CD4-positive, alpha-beta T cell (primary cell): ENCODE measurements around the gene PRPF40A. TPM values are rescaled to one million over a fixed set of nuclear protein-coding genes. Genes with fewer than 3 reads are reported as not detected.
A peak's percentile ranks its signal among the peaks of the same experiment; 100 is the strongest.

ENCODE experiments used
- ATAC-seq: fragments of 200-7000 bp; cut with Tn5 transposase; one replicate; pipeline ENCODE4 v1.10.0; 2022; ENCODE audit warnings: mild to moderate bottlenecking; ENCODE audit not compliant: poor library complexity
- CTCF ChIA-PET: fragments of 350-600 bp; sonication (Branson Sonifier 250); formaldehyde crosslinking; loops from one replicate; lab custom pipeline; 2021; ENCODE audit warnings: antibody characterized with exemption, inconsistent platforms; lab: Charles Lee
- POLR2A ChIA-PET: fragments of 350-600 bp; sonication (Branson Sonifier 250); formaldehyde crosslinking; loops from one replicate; lab custom pipeline; 2021; ENCODE audit warnings: antibody characterized with exemption, inconsistent platforms; lab: Charles Lee
- DNase-seq, 14 experiments: peaks; one replicate each; pipeline ENCODE4 v3.0.0-alpha.2; 2013 to 2020; ENCODE audit warnings: mixed read lengths in 2 of 14
- H3K27ac ChIP-seq, 2 donors: one replicate each; pipeline versions ENCODE4 v1.5.1 to v1.7.0; 2013; ENCODE audit warnings: low read length in 2 of 2, low read depth in 1 of 2, mild to moderate bottlenecking in 1 of 2
- H3K27me3 ChIP-seq, 2 experiments: 1 replicate in 1 of 2; 2 replicates in 1 of 2; pipeline versions ENCODE4 v1.6.1 to v1.7.0; 2013; ENCODE audit warnings: low read length in 2 of 2, control low read depth in 1 of 2, mild to moderate bottlenecking in 1 of 2, moderate library complexity in 1 of 2; ENCODE audit not compliant: insufficient read depth in 2 of 2, control insufficient read depth in 1 of 2
- H3K36me3 ChIP-seq: one replicate; pipeline ENCODE4 v1.6.1; 2013; ENCODE audit warnings: low read length, control low read depth; ENCODE audit not compliant: insufficient read depth
- H3K4me1 ChIP-seq: one replicate; pipeline ENCODE4 v1.6.1; 2013; ENCODE audit warnings: low read length, control low read depth; ENCODE audit not compliant: insufficient read depth
- H3K4me3 ChIP-seq: one replicate; pipeline ENCODE4 v1.5.1; 2013; ENCODE audit warnings: mild to moderate bottlenecking, low read length, moderate library complexity
- H3K9me3 ChIP-seq, 2 experiments: 1 replicate in 1 of 2; 2 replicates in 1 of 2; pipeline versions ENCODE4 v1.6.1 to v1.7.0; 2013; ENCODE audit warnings: low read length in 2 of 2, mild to moderate bottlenecking in 2 of 2, control low read depth in 1 of 2, moderate library complexity in 1 of 2; ENCODE audit not compliant: control insufficient read depth in 1 of 2, insufficient read depth in 1 of 2
- H3K27ac Mint-ChIP-seq: one replicate; pipeline ENCODE4 v1.8.0; 2020; ENCODE audit warnings: mixed read lengths
- H3K27me3 Mint-ChIP-seq: one replicate; pipeline ENCODE4 v1.8.0; 2021; ENCODE audit warnings: mixed read lengths
- H3K36me3 Mint-ChIP-seq: one replicate; pipeline ENCODE4 v1.8.0; 2021; ENCODE audit warnings: low read depth, mixed read lengths
- H3K4me1 Mint-ChIP-seq: one replicate; pipeline ENCODE4 v1.8.0; 2021; ENCODE audit warnings: low read depth, mixed read lengths
- H3K4me3 Mint-ChIP-seq: one replicate; pipeline ENCODE4 v1.8.0; 2020; ENCODE audit warnings: mild to moderate bottlenecking, mixed read lengths
- H3K9me3 Mint-ChIP-seq: one replicate; pipeline ENCODE4 v1.8.0; 2020; ENCODE audit warnings: mixed read lengths
- CTCF ChIP-seq: fragments of 200-600 bp; IDR thresholded peaks from one replicate; pipeline ENCODE4 v1.8.0; 2022; ENCODE audit warnings: antibody characterized with exemption, mild to moderate bottlenecking
- intact Hi-C, 2 experiments: fragments of 100-400 bp; cut with DNase I in 1 of 2; cut with micrococcal nuclease in 1 of 2; formaldehyde crosslinking; loops; one replicate each; pipeline versions ENCODE4 v1.15.1 to v1.9.0; 2023 to 2025; cut with DNase I, micrococcal nuclease
- total RNA-seq, 174 experiments: library from RNA in 2 of 174; stranded (reverse) in 2 of 174; gene quantifications; one replicate each; pipeline ENCODE4 v1.2.3 and lab custom pipeline; 2021 to 2026

Gene PRPF40A
- total RNA-seq, 2 experiments from 2014 or later = 146 to 148 TPM

- H3K27me3 ChIP-seq = no peaks in the 10 kb centered on the region
- Mint-ChIP-seq H3K4me3 (no peak overlapping the region), H3K27me3 (no peaks in the 10 kb centered on the region), H3K4me1 (peaks cover 93% of the 10 kb centered on the region), H3K9me3 (peaks cover 3% of the 10 kb centered on the region), H3K36me3 (peaks cover 64% of the 10 kb centered on the region), H3K27ac (no peak overlapping the region)
- ChIA-PET CTCF (interaction anchor here (1.2 kb wide), 1 partner anchor 11 kb away, joined by 3 read pairs; no protein-coding TSS in a partner anchor), POLR2A (no interaction called here)
- DNase-seq (no peak), ATAC-seq (no peak)
- TF ChIP-seq CTCF = no peak
- H3K4me3 ChIP-seq = no peak overlapping the region
- H3K36me3 ChIP-seq = peaks cover 22% of the 10 kb centered on the region
- H3K27ac ChIP-seq = no peak overlapping the region
- peaks cover 5% of the 10 kb centered on the region for H3K4me1 ChIP-seq
- intact Hi-C loops = no loop called here
- no peaks in the 10 kb centered on the region for H3K9me3 ChIP-seq
These were observed 16.1 kb downstream of the PRPF40A start for GRCh38 chr2:152701198-152701597.

- Histone ChIP-seq H3K27ac (no peak overlapping the region), H3K9me3 (no peaks in the 10 kb centered on the region), H3K4me3 (no peak overlapping the region), H3K36me3 (peaks cover 26% of the 10 kb centered on the region), H3K4me1 (peaks cover 4% of the 10 kb centered on the region), H3K27me3 (no peaks in the 10 kb centered on the region)
- Mint-ChIP-seq H3K4me1 (peaks cover 78% of the 10 kb centered on the region), H3K27me3 (no peaks in the 10 kb centered on the region), H3K9me3 (peaks cover 3% of the 10 kb centered on the region), H3K27ac (peak overlapping the region; percentile 39), H3K36me3 (peaks cover 55% of the 10 kb centered on the region), H3K4me3 (no peak overlapping the region)
- ChIA-PET POLR2A (no interaction called here), CTCF (no interaction called here)
- no peak for TF ChIP-seq CTCF
- intact Hi-C loops = no loop called here
- ATAC-seq (no peak), DNase-seq (no peak)
These were observed 20.8 kb downstream of the PRPF40A start for GRCh38 chr2:152696476-152696875.

GRCh38 chr2:152695763-152696162, 21.5 kb downstream of the PRPF40A start:
- Histone ChIP-seq H3K27me3 (no peaks in the 10 kb centered on the region), H3K4me1 (peaks cover 4% of the 10 kb centered on the region), H3K9me3 (no peaks in the 10 kb centered on the region), H3K36me3 (peaks cover 21% of the 10 kb centered on the region), H3K4me3 (no peak overlapping the region), H3K27ac (no peak overlapping the region)
- no peaks in the 10 kb centered on the region for H3K9me3 Mint-ChIP-seq
- H3K4me1 Mint-ChIP-seq = peaks cover 72% of the 10 kb centered on the region
- CTCF ChIA-PET = no interaction called here
- ATAC-seq (no peak), DNase-seq (no peak)
- intact Hi-C loops = loop anchor here in 1 of 2 experiments (2.0 kb wide), 1 partner anchor 21 kb away; the partner anchor contains the start of gene PRPF40A
- H3K27me3 Mint-ChIP-seq = no peaks in the 10 kb centered on the region
- peaks cover 55% of the 10 kb centered on the region for H3K36me3 Mint-ChIP-seq
- no peak overlapping the region for H3K4me3 Mint-ChIP-seq
- TF ChIP-seq CTCF = no peak
- POLR2A ChIA-PET = no interaction called here
- H3K27ac Mint-ChIP-seq = peak overlapping the region; percentile 63
